Stimulated activated CD8-positive, alpha-beta memory T cell treated with anti-CD3 and anti-CD28 coated beads, Interleukin-15, amount 100 ng/mL, for 4 hours (primary cell): ENCODE measurements around the gene NECTIN2.
A peak's percentile ranks its signal among the peaks of the same experiment; 100 is the strongest.
"Not testable (repeated sequence)": the region's sequence is repeated elsewhere in the genome, so short reads cannot be mapped to it uniquely, and the experiment has no call there.

Experiments
- DNase-seq, 2 donors: peaks; one replicate each; pipeline ENCODE4 v3.0.0-alpha.2; 2020; ENCODE audit warnings: low read depth in 2 of 2

NECTIN2 gene

GRCh38 chr19:44908074-44908835 lies 62.2 kb downstream of the NECTIN2 start:
- no peak for DNase-seq

GRCh38 chr19:44908836-44909261 lies 62.8 kb downstream of the NECTIN2 start:
- DNase-seq = no peak

GRCh38 chr19:44909775-44910174 lies 63.7 kb downstream of the NECTIN2 start:
- no peak for DNase-seq

DNA sequence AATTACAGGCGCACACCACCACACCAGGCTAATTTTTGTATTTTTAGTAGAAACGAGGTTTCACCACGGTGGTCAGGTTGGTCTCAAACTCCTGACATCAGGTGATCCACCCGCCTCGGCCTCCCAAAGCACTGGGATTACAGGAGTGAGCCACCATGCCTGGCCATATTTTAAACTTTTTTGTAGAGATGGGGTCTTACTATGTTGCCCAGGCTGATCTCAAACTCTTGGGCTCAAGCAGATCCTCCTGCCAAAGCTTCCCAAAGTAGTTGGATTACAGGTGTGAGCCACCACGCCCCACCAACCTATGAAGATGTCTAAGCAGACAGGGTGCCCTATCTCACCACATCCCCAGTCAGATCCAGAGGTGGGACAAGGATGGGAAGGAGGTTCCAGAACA lies 65.8 kb downstream of the NECTIN2 start:
- not testable (repeated sequence) for DNase-seq

DNA sequence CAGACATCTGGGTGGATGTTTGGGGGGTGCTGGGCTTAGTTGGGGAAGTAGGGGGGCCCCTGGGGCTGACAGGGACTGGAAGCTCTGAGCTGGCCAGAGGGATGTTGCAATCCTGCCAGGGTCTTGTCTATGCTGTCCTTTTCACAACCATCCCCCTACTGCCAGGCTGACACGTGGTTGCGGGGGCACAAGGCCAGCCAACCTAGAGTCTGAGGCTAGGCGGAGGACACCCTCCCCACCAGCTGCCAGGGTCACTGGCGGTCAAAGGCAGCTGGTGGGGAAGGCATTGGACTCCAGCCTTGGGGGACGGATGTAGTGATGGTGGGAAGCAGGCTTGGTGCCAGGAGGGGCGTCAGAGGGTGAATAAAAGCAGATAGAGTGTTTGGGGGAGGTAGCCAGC lies 66.8 kb downstream of the NECTIN2 start:
- DNase-seq = no peak

GRCh38 chr19:44913512-44914432 lies 67.7 kb downstream of the NECTIN2 start:
- not testable (repeated sequence) for DNase-seq

GRCh38 chr19:44914433-44915206 lies 68.5 kb downstream of the NECTIN2 start, which contains the start of gene APOC1:
TSS of gene APOC1 (plus strand) at chr19:44914608. CDS start at chr19:44914892, 284 bp downstream.
- peak; percentile 43 to 54 for DNase-seq

DNA sequence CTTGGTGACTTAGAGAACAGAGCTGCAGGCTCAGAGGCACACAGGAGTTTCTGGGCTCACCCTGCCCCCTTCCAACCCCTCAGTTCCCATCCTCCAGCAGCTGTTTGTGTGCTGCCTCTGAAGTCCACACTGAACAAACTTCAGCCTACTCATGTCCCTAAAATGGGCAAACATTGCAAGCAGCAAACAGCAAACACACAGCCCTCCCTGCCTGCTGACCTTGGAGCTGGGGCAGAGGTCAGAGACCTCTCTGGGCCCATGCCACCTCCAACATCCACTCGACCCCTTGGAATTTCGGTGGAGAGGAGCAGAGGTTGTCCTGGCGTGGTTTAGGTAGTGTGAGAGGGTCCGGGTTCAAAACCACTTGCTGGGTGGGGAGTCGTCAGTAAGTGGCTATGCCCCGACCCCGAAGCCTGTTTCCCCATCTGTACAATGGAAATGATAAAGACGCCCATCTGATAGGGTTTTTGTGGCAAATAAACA lies 78.2 kb downstream of the NECTIN2 start:
- no peak for DNase-seq

GRCh38 chr19:44925114-44925891 lies 79.2 kb downstream of the NECTIN2 start:
- DNase-seq = no peak

GRCh38 chr19:44926245-44927077 lies 80.4 kb downstream of the NECTIN2 start:
- DNase-seq = not testable (repeated sequence)

DNA sequence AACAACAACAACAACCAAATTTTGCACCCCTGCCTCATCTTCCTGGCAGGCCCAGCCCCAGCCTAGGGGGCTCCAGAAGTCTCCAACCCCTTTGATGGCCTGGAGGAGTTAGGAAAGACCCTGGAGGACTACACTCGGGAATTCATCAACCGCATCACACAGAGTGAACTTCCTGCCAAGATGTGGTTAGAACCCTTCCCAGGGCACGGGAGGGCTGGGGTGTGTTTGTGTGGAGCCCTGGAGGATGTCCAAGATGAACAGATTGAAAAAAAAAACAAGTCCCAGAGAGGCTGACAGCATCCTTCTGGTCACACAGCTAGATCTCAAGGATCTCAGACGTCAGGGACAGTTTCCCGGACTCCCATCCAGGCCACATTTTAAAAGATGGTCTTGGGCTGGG lies 81.6 kb downstream of the NECTIN2 start:
- DNase-seq = no peak

GRCh38 chr19:44930088-44930487 lies 84.0 kb downstream of the NECTIN2 start:
- DNase-seq = no peak

GRCh38 chr19:44931541-44931940 lies 85.4 kb downstream of the NECTIN2 start:
- DNase-seq = no peak
